T-helper 17 cell (primary cell): ENCODE data around the gene MESP2. TPM values are rescaled to one million over a fixed set of nuclear protein-coding genes. Genes with fewer than 3 reads are reported as not detected.
A peak's percentile ranks its signal among the peaks of the same experiment; 100 is the strongest.

ENCODE experiments used
- ATAC-seq: fragments of 150-1000 bp; cut with Tn5 transposase; 2 replicates; pipeline ENCODE4 v1.10.0; 2021; ENCODE audit warnings: mild to moderate bottlenecking, moderate library complexity
- DNase-seq, 3 donors: peaks; one replicate each; pipeline versions ENCODE4 v3.0.0 to v3.0.0-alpha.2; 2020 to 2021
- H3K9me3 ChIP-seq: one replicate; pipeline ENCODE4 v1.7.0; 2013; ENCODE audit warnings: low read length, mild to moderate bottlenecking; ENCODE audit not compliant: control insufficient read depth, poor library complexity, severe bottlenecking
- H3K27ac Mint-ChIP-seq: one replicate; pipeline ENCODE4 v1.8.0; 2022; ENCODE audit warnings: mild to moderate bottlenecking, moderate library complexity, mixed read lengths
- H3K27me3 Mint-ChIP-seq: one replicate; pipeline ENCODE4 v1.8.0; 2022; ENCODE audit warnings: mixed read lengths
- H3K36me3 Mint-ChIP-seq: one replicate; pipeline ENCODE4 v1.8.0; 2022; ENCODE audit warnings: low read depth, mixed read lengths
- H3K4me1 Mint-ChIP-seq: one replicate; pipeline ENCODE4 v1.8.0; 2022; ENCODE audit warnings: mild to moderate bottlenecking, mixed read lengths
- H3K4me3 Mint-ChIP-seq: one replicate; pipeline ENCODE4 v1.8.0; 2022; ENCODE audit warnings: mild to moderate bottlenecking, moderate library complexity, mixed read lengths
- total RNA-seq, 4 donors: library from RNA in 2 of 4; stranded (reverse) in 2 of 4; gene quantifications; one replicate each; pipeline ENCODE4 v1.2.3 and lab custom pipeline; 2022 to 2026

MESP2 gene
- total RNA-seq (not detected), total RNA-seq (lab: John Stamatoyannopoulos, UW) (0 reads per million in 2 donors)

GRCh38 chr15:89776274-89777072 lies at the start of gene MESP2:
TSS of gene MESP2 (plus strand) at chr15:89776332. CDS start at chr15:89776358, 26 bp downstream.
- ATAC-seq (peak; percentile 47), DNase-seq (peak; percentile 23 to 35 (median 27))
- Mint-ChIP-seq H3K4me3 (peak within 1 kb of the TSS; percentile 74), H3K27ac (no peak within 1 kb of the TSS), H3K4me1 (peaks cover 4% of the 10 kb centered on the region), H3K36me3 (no peaks in the 10 kb centered on the region), H3K27me3 (peaks cover 33% of the 10 kb centered on the region)
- no peaks in the 10 kb centered on the region for H3K9me3 ChIP-seq

GRCh38 chr15:89728254-89728653 lies 47.9 kb upstream of the MESP2 start:
- Mint-ChIP-seq H3K4me3 (no peak overlapping the region), H3K4me1 (no peaks in the 10 kb centered on the region), H3K27ac (no peak overlapping the region), H3K27me3 (peaks cover 20% of the 10 kb centered on the region), H3K36me3 (no peaks in the 10 kb centered on the region)
- DNase-seq (no peak), ATAC-seq (no peak)
- H3K9me3 ChIP-seq, result no peaks in the 10 kb centered on the region

GRCh38 chr15:89731275-89731674 lies 44.9 kb upstream of the MESP2 start:
- DNase-seq (no peak), ATAC-seq (no peak)
- peaks cover 4% of the 10 kb centered on the region for H3K36me3 Mint-ChIP-seq
- no peak overlapping the region for H3K27ac Mint-ChIP-seq
- peaks cover 47% of the 10 kb centered on the region for H3K27me3 Mint-ChIP-seq
- H3K9me3 ChIP-seq, result no peaks in the 10 kb centered on the region
- no peak overlapping the region for H3K4me3 Mint-ChIP-seq
- H3K4me1 Mint-ChIP-seq, result no peaks in the 10 kb centered on the region

- Mint-ChIP-seq H3K4me1 (no peaks in the 10 kb centered on the region), H3K27me3 (peaks cover 55% of the 10 kb centered on the region), H3K4me3 (no peak overlapping the region), H3K36me3 (peaks cover 7% of the 10 kb centered on the region), H3K27ac (no peak overlapping the region)
- DNase-seq (no peak), ATAC-seq (no peak)
- H3K9me3 ChIP-seq, result no peaks in the 10 kb centered on the region
Observed at GRCh38 chr15:89732451-89733172, 43.5 kb upstream of the MESP2 start.

- peaks cover 68% of the 10 kb centered on the region for H3K27me3 Mint-ChIP-seq
- peaks cover 7% of the 10 kb centered on the region for H3K36me3 Mint-ChIP-seq
- no peak for ATAC-seq
- H3K9me3 ChIP-seq, result no peaks in the 10 kb centered on the region
- DNase-seq, result no peak
- H3K4me1 Mint-ChIP-seq, result peaks cover 2% of the 10 kb centered on the region
- H3K4me3 Mint-ChIP-seq, result no peak overlapping the region
- H3K27ac Mint-ChIP-seq, result no peak overlapping the region
Observed at GRCh38 chr15:89735773-89736172, 40.4 kb upstream of the MESP2 start.

GRCh38 chr15:89740137-89740536 lies 36.0 kb upstream of the MESP2 start:
- peak; percentile 82 for ATAC-seq
- H3K9me3 ChIP-seq, result no peaks in the 10 kb centered on the region
- Mint-ChIP-seq H3K4me3 (no peak overlapping the region), H3K36me3 (peaks cover 7% of the 10 kb centered on the region), H3K4me1 (peaks cover 2% of the 10 kb centered on the region), H3K27me3 (peaks cover 38% of the 10 kb centered on the region), H3K27ac (no peak overlapping the region)
- peak in 1 of 3 donors; percentile 42 for DNase-seq

GRCh38 chr15:89743011-89743410 lies 33.1 kb upstream of the MESP2 start:
- H3K9me3 ChIP-seq, result no peaks in the 10 kb centered on the region
- H3K4me1 Mint-ChIP-seq, result peaks cover 2% of the 10 kb centered on the region
- ATAC-seq (no peak), DNase-seq (no peak)
- H3K4me3 Mint-ChIP-seq, result no peak overlapping the region
- no peak overlapping the region for H3K27ac Mint-ChIP-seq
- no peaks in the 10 kb centered on the region for H3K36me3 Mint-ChIP-seq
- peaks cover 9% of the 10 kb centered on the region for H3K27me3 Mint-ChIP-seq

- DNase-seq, result no peak
- Mint-ChIP-seq H3K36me3 (no peaks in the 10 kb centered on the region), H3K27me3 (peaks cover 11% of the 10 kb centered on the region), H3K4me3 (no peak overlapping the region), H3K4me1 (peaks cover 2% of the 10 kb centered on the region), H3K27ac (no peak overlapping the region)
- no peaks in the 10 kb centered on the region for H3K9me3 ChIP-seq
- no peak for ATAC-seq
Observed at GRCh38 chr15:89743594-89743993, 32.5 kb upstream of the MESP2 start.

GRCh38 chr15:89745131-89745530 lies 31.0 kb upstream of the MESP2 start:
- Mint-ChIP-seq H3K27ac (no peak overlapping the region), H3K4me1 (peaks cover 4% of the 10 kb centered on the region)

GRCh38 chr15:89745768-89746167 lies 30.4 kb upstream of the MESP2 start:
- H3K4me1 Mint-ChIP-seq, result peaks cover 3% of the 10 kb centered on the region
- DNase-seq (no peak), ATAC-seq (no peak)
- no peaks in the 10 kb centered on the region for H3K36me3 Mint-ChIP-seq
- H3K4me3 Mint-ChIP-seq, result no peak overlapping the region
- no peaks in the 10 kb centered on the region for H3K9me3 ChIP-seq
- H3K27me3 Mint-ChIP-seq, result peaks cover 7% of the 10 kb centered on the region
- H3K27ac Mint-ChIP-seq, result no peak overlapping the region

More at GRCh38 chr15:89745131-89745530, 31.0 kb upstream of the MESP2 start:
- Mint-ChIP-seq H3K27me3 (peaks cover 7% of the 10 kb centered on the region), H3K4me3 (no peak overlapping the region), H3K36me3 (no peaks in the 10 kb centered on the region)
- no peak for DNase-seq
- no peaks in the 10 kb centered on the region for H3K9me3 ChIP-seq
- no peak for ATAC-seq

- DNase-seq, result no peak
- Mint-ChIP-seq H3K4me1 (peaks cover 3% of the 10 kb centered on the region), H3K4me3 (no peak overlapping the region), H3K27me3 (peaks cover 7% of the 10 kb centered on the region), H3K36me3 (no peaks in the 10 kb centered on the region), H3K27ac (no peak overlapping the region)
- ATAC-seq, result no peak
- H3K9me3 ChIP-seq, result no peaks in the 10 kb centered on the region
Observed at GRCh38 chr15:89746386-89746780, 29.7 kb upstream of the MESP2 start.

- ATAC-seq, result no peak
Observed at GRCh38 chr15:89747708-89748682, 28.1 kb upstream of the MESP2 start.

GRCh38 chr15:89749054-89749453 lies 27.1 kb upstream of the MESP2 start:
- Mint-ChIP-seq H3K4me1 (peaks cover 3% of the 10 kb centered on the region), H3K4me3 (no peak overlapping the region), H3K27me3 (peaks cover 16% of the 10 kb centered on the region), H3K27ac (no peak overlapping the region), H3K36me3 (no peaks in the 10 kb centered on the region)
- ATAC-seq (no peak), DNase-seq (no peak)
- H3K9me3 ChIP-seq, result no peaks in the 10 kb centered on the region

More at GRCh38 chr15:89747708-89748682, 28.1 kb upstream of the MESP2 start:
- Mint-ChIP-seq H3K4me1 (peaks cover 3% of the 10 kb centered on the region), H3K4me3 (no peak overlapping the region), H3K27ac (no peak overlapping the region), H3K36me3 (no peaks in the 10 kb centered on the region), H3K27me3 (peaks cover 16% of the 10 kb centered on the region)
- no peak for DNase-seq
- H3K9me3 ChIP-seq, result no peaks in the 10 kb centered on the region
